Epithelial cell of esophagus (primary cell): ENCODE measurements around the gene IL26.

Experiments used
- DNase-seq: peaks from one replicate; pipeline ENCODE4 v3.0.0; 2010; ENCODE audit warnings: low read depth
- H3K4me3 ChIP-seq: 2 replicates; pipeline ENCODE4 v1.5.1; 2011; ENCODE audit warnings: mild to moderate bottlenecking, low read length, control low read depth
- CTCF ChIP-seq: IDR thresholded peaks from 2 replicates; pipeline ENCODE4 v1.5.1; 2011; ENCODE audit warnings: low read depth, mild to moderate bottlenecking, low read length, control low read depth, inconsistent platforms; ENCODE audit not compliant: insufficient read depth; ENCODE audit errors: missing control alignments

Gene IL26

GRCh38 chr12:68237078-68237477 lies 11.5 kb upstream of the IL26 start:
- TF ChIP-seq CTCF, result no peak
- DNase-seq, result no peak
- no peak overlapping the region for H3K4me3 ChIP-seq

GRCh38 chr12:68236421-68237059 lies 10.9 kb upstream of the IL26 start:
- DNase-seq, result no peak
- no peak for TF ChIP-seq CTCF
- H3K4me3 ChIP-seq, result no peak overlapping the region

GRCh38 chr12:68235576-68235975 lies 10.0 kb upstream of the IL26 start:
- no peak overlapping the region for H3K4me3 ChIP-seq
- no peak for DNase-seq
- TF ChIP-seq CTCF, result no peak

- no peak for DNase-seq
- TF ChIP-seq CTCF, result no peak
Observed at GRCh38 chr12:68234140-68234539, 8.5 kb upstream of the IL26 start.

GRCh38 chr12:68233498-68233897 lies 7.9 kb upstream of the IL26 start:
- DNase-seq, result no peak
- TF ChIP-seq CTCF, result no peak
- no peak overlapping the region for H3K4me3 ChIP-seq

More at GRCh38 chr12:68234140-68234539, 8.5 kb upstream of the IL26 start:
- no peak overlapping the region for H3K4me3 ChIP-seq

- no peak for TF ChIP-seq CTCF
- no peak overlapping the region for H3K4me3 ChIP-seq
- no peak for DNase-seq
Observed at GRCh38 chr12:68231691-68232090, 6.1 kb upstream of the IL26 start.

DNA sequence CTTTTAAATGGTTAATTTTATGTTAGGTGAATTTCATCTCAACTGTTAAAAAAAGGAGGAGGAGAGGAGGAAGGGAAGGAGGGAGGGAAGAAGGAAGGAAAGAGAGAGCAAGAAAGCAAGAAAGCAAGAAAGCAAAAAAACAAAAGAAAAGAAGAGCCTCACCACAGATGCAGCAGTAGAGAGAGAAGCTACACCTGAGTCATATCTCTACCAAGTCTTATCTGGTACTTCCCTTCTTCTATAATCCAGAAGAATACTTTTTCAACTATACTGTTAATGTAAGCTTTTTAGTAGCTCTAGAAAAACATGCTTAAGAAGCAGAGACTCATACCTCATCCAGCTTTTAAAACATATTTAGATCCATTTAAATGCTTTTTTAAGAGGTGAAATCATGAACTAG lies 5.6 kb upstream of the IL26 start:
- DNase-seq, result no peak
- TF ChIP-seq CTCF, result no peak
- H3K4me3 ChIP-seq, result no peak overlapping the region
